GM18508 (cell line): ENCODE data around the gene PGK2.

Source experiments
- ATAC-seq: cut with Tn5 transposase; IDR thresholded peaks from one replicate; pipeline ENCODE4 v1.9.1; 2021; ENCODE audit warnings: moderate number of reproducible peaks; ENCODE audit not compliant: insufficient read depth, unreplicated experiment

PGK2 gene

DNA sequence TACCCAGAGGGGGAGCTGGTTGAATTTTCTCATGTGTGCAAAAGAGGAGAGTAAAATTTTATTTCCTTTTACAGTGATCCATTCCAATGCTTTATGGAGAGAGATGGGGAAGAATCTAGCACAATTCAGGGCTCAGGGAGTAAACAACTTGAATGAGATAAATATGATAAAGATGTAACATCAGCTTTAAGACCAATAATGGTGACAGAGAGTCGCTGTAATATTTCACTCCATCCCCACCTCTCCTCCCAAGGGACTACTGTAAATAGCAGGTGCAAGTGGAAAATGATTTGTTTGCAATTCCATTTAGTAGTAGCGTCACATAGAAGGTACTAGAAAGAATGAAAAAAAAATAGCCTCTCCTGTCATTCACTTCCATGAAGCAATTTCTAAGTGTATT, 47.7 kb downstream of the PGK2 start:
- no peak for ATAC-seq

DNA sequence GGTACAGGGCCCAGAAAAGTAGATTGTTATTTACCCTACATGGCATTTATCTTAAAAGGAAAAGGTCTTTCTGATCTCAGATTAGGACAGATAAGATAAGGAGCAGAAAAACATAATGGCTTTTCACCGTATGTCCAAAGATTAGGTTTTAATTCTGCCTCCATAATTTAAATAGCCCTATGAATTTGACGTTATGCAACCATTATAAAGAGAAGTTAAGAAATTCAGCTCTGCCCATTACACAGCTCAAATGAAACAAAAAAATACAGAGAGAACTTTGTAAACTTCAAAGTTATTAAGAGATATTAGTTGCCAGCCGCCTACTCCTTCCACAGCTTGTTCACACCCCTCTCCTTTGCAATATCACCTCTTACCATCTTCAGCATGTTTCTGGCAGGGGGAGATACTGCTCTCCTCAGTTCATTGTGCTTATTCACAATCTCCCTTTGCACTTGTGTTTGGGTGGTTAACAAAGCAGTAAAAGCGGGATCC, 51.0 kb downstream of the PGK2 start:
- no peak for ATAC-seq
